Transverse colon (tissue), 4 donors: ENCODE data around the gene PLCXD3. TPM values are rescaled to one million over a fixed set of nuclear protein-coding genes. Genes with fewer than 3 reads are reported as not detected.

Experiments
- DNase-seq: peaks from one replicate; pipeline ENCODE4 v3.0.0-alpha.2; 2019
- H3K27ac ChIP-seq, 4 donors: fragments of 200-600 bp; sonication (generic); 2 replicates each; pipeline ENCODE4 v1.5.1; 2016 to 2018; ENCODE audit warnings: inconsistent platforms in 4 of 4
- H3K27me3 ChIP-seq: fragments of 200-600 bp; sonication (generic); 2 replicates; pipeline ENCODE4 v1.5.1; 2017; ENCODE audit warnings: inconsistent platforms
- H3K36me3 ChIP-seq, 4 donors: fragments of 200-600 bp; sonication (generic); 2 replicates each; pipeline ENCODE4 v1.5.1; 2017 to 2019; ENCODE audit warnings: inconsistent platforms in 4 of 4
- H3K4me1 ChIP-seq, 4 donors: fragments of 200-600 bp; sonication (generic); 2 replicates each; pipeline ENCODE4 v1.5.1; 2017 to 2020; ENCODE audit warnings: inconsistent platforms in 4 of 4
- H3K4me3 ChIP-seq, 4 donors: fragments of 200-600 bp; sonication (generic); 1 replicate in 1 of 4; 2 replicates in 3 of 4; pipeline versions ENCODE4 v1.5.1 to v1.6.1; 2017 to 2019; ENCODE audit warnings: inconsistent platforms in 4 of 4
- H3K9me3 ChIP-seq, 2 donors: fragments of 200-600 bp; sonication (generic); 2 replicates each; pipeline ENCODE4 v1.5.1; 2017 to 2019; ENCODE audit warnings: inconsistent platforms in 2 of 2
- CTCF ChIP-seq, 5 experiments: fragments of 200-600 bp in 3 of 5; fragments of 450-650 bp in 2 of 5; sonication (generic) in 3 of 5; IDR thresholded peaks; 1 replicate in 2 of 5; 2 replicates in 3 of 5; pipeline ENCODE4 v1.5.1; 2016 to 2017; ENCODE audit warnings: antibody characterized with exemption in 5 of 5, inconsistent platforms in 3 of 5, mild to moderate bottlenecking in 2 of 5, moderate library complexity in 1 of 5
- EP300 ChIP-seq: sonication (generic); formaldehyde crosslinking; IDR thresholded peaks from one replicate; pipeline ENCODE4 v1.6.1; 2017; ENCODE audit warnings: antibody characterized with exemption, low read depth
- POLR2A ChIP-seq: fragments of 450-650 bp; IDR thresholded peaks from one replicate; pipeline ENCODE4 v1.6.1; 2016; ENCODE audit warnings: antibody characterized with exemption, mild to moderate bottlenecking, moderate library complexity
- POLR2AphosphoS5 ChIP-seq, 3 donors: sonication (generic); formaldehyde crosslinking; IDR thresholded peaks; one replicate each; pipeline ENCODE4 v1.6.1; 2016; ENCODE audit warnings: antibody characterized with exemption in 3 of 3
- WGBS, 2 donors: methylation state at CpG; one replicate each; pipeline ENCODE4 v1.1.5; 2018; ENCODE audit warnings: low coverage in 1 of 2; 5-methylcytosine and 5-hydroxymethylcytosine counted together
- in situ Hi-C, 4 donors: fragments of 200-750 bp; cut with MboI; loops; one replicate each; pipeline versions ENCODE4 v1.15.0 to v1.15.1; 2017; ENCODE audit warnings: low sequenced_read_pairs in 3 of 4, low pct_ligation_motif_present in 1 of 4, low pct_unique_long_range_greater_than_20kb in 1 of 4
- intact Hi-C: fragments of 100-400 bp; cut with DNase I; formaldehyde crosslinking; loops from one replicate; pipeline ENCODE4 v1.15.1; 2023; ENCODE audit warnings: low total_unique reads
- total RNA-seq, 4 donors: library from RNA; depleted of rRNA; stranded (reverse); fragments of >200 nt; gene quantifications; one replicate each; pipeline ENCODE4 v1.1.0, GENCODE V29; 2016

Gene PLCXD3
- total RNA-seq, 4 donors from 2014 or later: 0.64 to 1.9 (median 0.68) TPM; not detected in 1

GRCh38 chr5:41371738-41372137, 138.7 kb downstream of the PLCXD3 start:
- H3K27me3 ChIP-seq: no peaks in the 10 kb centered on the region
- H3K27ac ChIP-seq: no peak overlapping the region
- no peaks in the 10 kb centered on the region for H3K36me3 ChIP-seq
- in situ Hi-C loops: no loop called here
- no peak for DNase-seq
- no peak overlapping the region for H3K4me3 ChIP-seq
- intact Hi-C loops: no loop called here
- no peaks in the 10 kb centered on the region for H3K4me1 ChIP-seq
- no peaks in the 10 kb centered on the region for H3K9me3 ChIP-seq
- no peak for TF ChIP-seq EP300
- TF ChIP-seq CTCF (IDR thresholded peaks at IDR 0.05): no peak
- no peak for TF ChIP-seq POLR2AphosphoS5 (IDR thresholded peaks at IDR 0.05)
- no peak for TF ChIP-seq POLR2A
- WGBS, 2 donors: 47 to 54% methylated on average over 2 of the region's 2 CpGs

GRCh38 chr5:41370482-41370881, 139.9 kb downstream of the PLCXD3 start:
- WGBS, 2 donors: 71 to 84% methylated on average over 4 of the region's 4 CpGs
- Histone ChIP-seq H3K4me1 (no peaks in the 10 kb centered on the region), H3K27ac (no peak overlapping the region), H3K27me3 (no peaks in the 10 kb centered on the region), H3K4me3 (no peak overlapping the region), H3K9me3 (no peaks in the 10 kb centered on the region), H3K36me3 (no peaks in the 10 kb centered on the region)
- DNase-seq: no peak
- TF ChIP-seq POLR2A (no peak), EP300 (no peak), CTCF (IDR thresholded peaks at IDR 0.05) (no peak), POLR2AphosphoS5 (IDR thresholded peaks at IDR 0.05) (no peak)
- in situ Hi-C loops (no loop called here), intact Hi-C loops (no loop called here)

GRCh38 chr5:41369799-41370198, 140.6 kb downstream of the PLCXD3 start:
- no peak for TF ChIP-seq POLR2A
- no peak for TF ChIP-seq CTCF (IDR thresholded peaks at IDR 0.05)
- no peak for TF ChIP-seq POLR2AphosphoS5 (IDR thresholded peaks at IDR 0.05)
- TF ChIP-seq EP300: no peak
- Histone ChIP-seq H3K9me3 (no peaks in the 10 kb centered on the region), H3K27me3 (no peaks in the 10 kb centered on the region), H3K4me3 (no peak overlapping the region), H3K27ac (no peak overlapping the region), H3K36me3 (no peaks in the 10 kb centered on the region), H3K4me1 (no peaks in the 10 kb centered on the region)
- no peak for DNase-seq
- in situ Hi-C loops (no loop called here), intact Hi-C loops (no loop called here)
- 84 to 93% methylated on average over 2 of the region's 2 CpGs for WGBS, 2 donors

GRCh38 chr5:41368158-41368557, 142.2 kb downstream of the PLCXD3 start:
- in situ Hi-C loops: no loop called here
- no peaks in the 10 kb centered on the region for H3K9me3 ChIP-seq

More at GRCh38 chr5:41368158-41368557, 142.2 kb downstream of the PLCXD3 start:
- Histone ChIP-seq H3K27ac (no peak overlapping the region), H3K27me3 (no peaks in the 10 kb centered on the region), H3K4me3 (no peak overlapping the region), H3K4me1 (no peaks in the 10 kb centered on the region), H3K36me3 (no peaks in the 10 kb centered on the region)
- 81 to 88% methylated on average over 2 of the region's 2 CpGs for WGBS, 2 donors
- intact Hi-C loops: no loop called here
- TF ChIP-seq CTCF (IDR thresholded peaks at IDR 0.05) (no peak), POLR2AphosphoS5 (IDR thresholded peaks at IDR 0.05) (no peak), POLR2A (no peak), EP300 (no peak)
- no peak for DNase-seq
